Uterus (tissue), 4 donors: Measurements from ENCODE around the gene CALY. TPM values are rescaled to one million over a fixed set of nuclear protein-coding genes. Genes with fewer than 3 reads are reported as not detected.
"Not testable (repeated sequence)": the region's sequence is repeated elsewhere in the genome, so short reads cannot be mapped to it uniquely, and the experiment has no call there.

ENCODE experiments used
- DNase-seq, 2 donors: peaks; one replicate each; pipeline ENCODE4 v3.0.0-alpha.2; 2019 to 2020
- H3K27ac ChIP-seq, 2 donors: fragments of 200-600 bp; sonication (generic); 1 replicate in 1 of 2; 2 replicates in 1 of 2; pipeline ENCODE4 v1.5.1; 2016 to 2018
- H3K27me3 ChIP-seq, 2 donors: fragments of 200-600 bp; sonication (generic); one replicate each; pipeline ENCODE4 v1.5.1; 2018 to 2019; ENCODE audit warnings: control low read depth in 1 of 2
- H3K36me3 ChIP-seq, 2 donors: fragments of 200-600 bp; sonication (generic); one replicate each; pipeline ENCODE4 v1.5.1; 2019; ENCODE audit warnings: control low read depth in 1 of 2
- H3K4me1 ChIP-seq, 2 donors: fragments of 200-600 bp; sonication (generic); one replicate each; pipeline ENCODE4 v1.5.1; 2018 to 2019; ENCODE audit warnings: control low read depth in 1 of 2
- H3K4me3 ChIP-seq, 2 donors: fragments of 200-600 bp; sonication (generic); 1 replicate in 1 of 2; 2 replicates in 1 of 2; pipeline ENCODE4 v1.5.1; 2018 to 2019; ENCODE audit warnings: mild to moderate bottlenecking in 1 of 2
- H3K9me3 ChIP-seq, 2 donors: fragments of 200-600 bp; sonication (generic); one replicate each; pipeline ENCODE4 v1.5.1; 2019; ENCODE audit warnings: control low read depth in 1 of 2
- POLR2A ChIP-seq, 2 donors: fragments of 450-650 bp; IDR thresholded peaks; one replicate each; pipeline ENCODE4 v1.6.1; 2016; ENCODE audit warnings: antibody characterized with exemption in 2 of 2, mild to moderate bottlenecking in 1 of 2, moderate library complexity in 1 of 2
- intact Hi-C: fragments of 100-400 bp; cut with DNase I; formaldehyde crosslinking; loops from one replicate; pipeline ENCODE4 v1.15.1; 2023; ENCODE audit warnings: low total_unique reads
- total RNA-seq, 4 donors: library from RNA; depleted of rRNA in 3 of 4; stranded (reverse); fragments of >200 nt in 3 of 4; gene quantifications; one replicate each; pipeline versions ENCODE4 v1.1.0 to v1.2.4, GENCODE V29; 2014 to 2023
- TF ChIP-seq, protein P1 (sequence below), 4 experiments: fragments of 200-600 bp in 2 of 4; fragments of 450-650 bp in 2 of 4; sonication (generic) in 2 of 4; IDR thresholded peaks; one replicate each; pipeline ENCODE4 v1.5.1; 2016 to 2019; ENCODE audit warnings: antibody characterized with exemption in 4 of 4, mild to moderate bottlenecking in 2 of 4, moderate library complexity in 1 of 4
- donor health status: DM: yes; HTN: yes; CAD: no.

The CALY gene
- total RNA-seq, 4 donors from 2014 or later, result 0.69 TPM; not detected in 3

GRCh38 chr10:133370030-133370786 is 33.5 kb upstream of the CALY start:
- no peak overlapping the region for H3K4me3 ChIP-seq
- intact Hi-C loops, result no loop called here
- DNase-seq, result no peak
- H3K27me3 ChIP-seq, result no peaks in the 10 kb centered on the region
- H3K27ac ChIP-seq, result no peak overlapping the region
- no peaks in the 10 kb centered on the region for H3K36me3 ChIP-seq
- TF ChIP-seq POLR2A (IDR thresholded peaks at IDR 0.05), result no peak
- TF ChIP-seq, protein P1, sequence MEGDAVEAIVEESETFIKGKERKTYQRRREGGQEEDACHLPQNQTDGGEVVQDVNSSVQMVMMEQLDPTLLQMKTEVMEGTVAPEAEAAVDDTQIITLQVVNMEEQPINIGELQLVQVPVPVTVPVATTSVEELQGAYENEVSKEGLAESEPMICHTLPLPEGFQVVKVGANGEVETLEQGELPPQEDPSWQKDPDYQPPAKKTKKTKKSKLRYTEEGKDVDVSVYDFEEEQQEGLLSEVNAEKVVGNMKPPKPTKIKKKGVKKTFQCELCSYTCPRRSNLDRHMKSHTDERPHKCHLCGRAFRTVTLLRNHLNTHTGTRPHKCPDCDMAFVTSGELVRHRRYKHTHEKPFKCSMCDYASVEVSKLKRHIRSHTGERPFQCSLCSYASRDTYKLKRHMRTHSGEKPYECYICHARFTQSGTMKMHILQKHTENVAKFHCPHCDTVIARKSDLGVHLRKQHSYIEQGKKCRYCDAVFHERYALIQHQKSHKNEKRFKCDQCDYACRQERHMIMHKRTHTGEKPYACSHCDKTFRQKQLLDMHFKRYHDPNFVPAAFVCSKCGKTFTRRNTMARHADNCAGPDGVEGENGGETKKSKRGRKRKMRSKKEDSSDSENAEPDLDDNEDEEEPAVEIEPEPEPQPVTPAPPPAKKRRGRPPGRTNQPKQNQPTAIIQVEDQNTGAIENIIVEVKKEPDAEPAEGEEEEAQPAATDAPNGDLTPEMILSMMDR (IDR thresholded peaks at IDR 0.05), result no peak
- H3K9me3 ChIP-seq, result no peaks in the 10 kb centered on the region
- no peaks in the 10 kb centered on the region for H3K4me1 ChIP-seq

- Histone ChIP-seq H3K4me1 (no peaks in the 10 kb centered on the region), H3K36me3 (no peaks in the 10 kb centered on the region), H3K4me3 (no peak overlapping the region), H3K27me3 (no peaks in the 10 kb centered on the region), H3K27ac (no peak overlapping the region), H3K9me3 (no peaks in the 10 kb centered on the region)
- TF ChIP-seq, protein P1 (IDR thresholded peaks at IDR 0.05), result no peak
- no peak for TF ChIP-seq POLR2A (IDR thresholded peaks at IDR 0.05)
- intact Hi-C loops, result no loop called here
- DNase-seq, result no peak
These were observed 31.5 kb upstream of the CALY start for GRCh38 chr10:133368153-133368552.

DNA sequence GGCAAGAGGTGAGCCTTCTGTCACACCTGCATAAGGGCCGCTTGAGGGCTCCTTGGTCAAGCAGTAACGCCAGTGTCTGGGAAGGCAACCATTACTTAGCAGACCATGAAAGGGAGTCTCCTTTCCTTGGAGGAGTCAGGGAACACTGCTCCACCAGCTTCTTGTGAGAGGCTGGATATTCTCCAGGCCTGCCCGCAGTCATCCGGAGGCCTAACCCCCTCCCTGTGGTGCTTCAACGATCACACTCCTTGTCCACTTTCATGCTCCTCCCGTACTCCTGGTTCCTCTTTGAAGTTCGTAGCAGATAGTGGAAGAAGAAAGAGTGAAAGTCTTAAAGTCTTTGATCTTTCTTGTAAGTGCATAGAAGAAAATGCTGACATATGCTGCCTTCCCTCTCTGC is 30.8 kb upstream of the CALY start:
- H3K9me3 ChIP-seq, H3K36me3 ChIP-seq, H3K27ac ChIP-seq, DNase-seq, H3K27me3 ChIP-seq, intact Hi-C loops, H3K4me1 ChIP-seq, H3K4me3 ChIP-seq: not testable (repeated sequence)

- no peak for DNase-seq
- TF ChIP-seq, protein P1 (IDR thresholded peaks at IDR 0.05), result no peak
- TF ChIP-seq POLR2A (IDR thresholded peaks at IDR 0.05), result no peak
- Histone ChIP-seq H3K4me3 (no peak overlapping the region), H3K4me1 (no peaks in the 10 kb centered on the region), H3K36me3 (no peaks in the 10 kb centered on the region), H3K27me3 (no peaks in the 10 kb centered on the region), H3K9me3 (no peaks in the 10 kb centered on the region), H3K27ac (no peak overlapping the region)
- intact Hi-C loops, result no loop called here
These were observed 30.1 kb upstream of the CALY start for GRCh38 chr10:133366751-133367150.

- Histone ChIP-seq H3K27ac (no peak overlapping the region), H3K36me3 (no peaks in the 10 kb centered on the region), H3K9me3 (no peaks in the 10 kb centered on the region), H3K4me3 (no peak overlapping the region), H3K4me1 (no peaks in the 10 kb centered on the region), H3K27me3 (no peaks in the 10 kb centered on the region)
- no peak for DNase-seq
- intact Hi-C loops, result no loop called here
- no peak for TF ChIP-seq POLR2A (IDR thresholded peaks at IDR 0.05)
- TF ChIP-seq, protein P1 (IDR thresholded peaks at IDR 0.05), result no peak
These were observed 29.4 kb upstream of the CALY start for GRCh38 chr10:133366130-133366478.
